RWPE2 (cell line): ENCODE data around the gene ARHGAP44.

Experiments used
- ATAC-seq: fragments of 200-7000 bp; cut with Tn5 transposase; 3 replicates; pipeline ENCODE4 v1.9.1; 2021; ENCODE audit warnings: low read depth
- DNase-seq: peaks from one replicate; pipeline ENCODE4 v3.0.0-alpha.2; 2020; ENCODE audit warnings: low spot score
- H3K27ac ChIP-seq: fragments of 450-650 bp; 2 replicates; pipeline ENCODE4 v1.5.1; 2017; ENCODE audit warnings: mild to moderate bottlenecking; ENCODE audit not compliant: poor library complexity, severe bottlenecking
- H3K27me3 ChIP-seq: fragments of 250-450 bp; sonication (Bioruptor Pico); 2 replicates; pipeline ENCODE4 v1.5.1; 2021; ENCODE audit warnings: mild to moderate bottlenecking, moderate library complexity; ENCODE audit not compliant: insufficient read depth, poor library complexity, severe bottlenecking
- H3K36me3 ChIP-seq: fragments of 250-450 bp; sonication (Bioruptor Pico); 2 replicates; pipeline ENCODE4 v1.5.1; 2020; ENCODE audit warnings: low read depth, mild to moderate bottlenecking, moderate library complexity
- H3K4me1 ChIP-seq: fragments of 250-450 bp; sonication (Bioruptor Pico); 2 replicates; pipeline ENCODE4 v1.5.1; 2021; ENCODE audit warnings: mild to moderate bottlenecking, moderate library complexity; ENCODE audit not compliant: insufficient read depth, poor library complexity, severe bottlenecking
- H3K4me3 ChIP-seq: fragments of 250-450 bp; sonication (Bioruptor Pico); 2 replicates; pipeline ENCODE4 v1.5.1; 2021; ENCODE audit warnings: mild to moderate bottlenecking, moderate library complexity; ENCODE audit not compliant: severe bottlenecking
- H3K9me3 ChIP-seq: fragments of 250-450 bp; sonication (Bioruptor Pico); 2 replicates; pipeline ENCODE4 v1.5.1; 2021; ENCODE audit warnings: mild to moderate bottlenecking, moderate library complexity; ENCODE audit not compliant: severe bottlenecking
- TF ChIP-seq, protein P1 (sequence below): fragments of 450-650 bp; IDR thresholded peaks from one replicate; pipeline ENCODE4 v1.5.1; 2017; ENCODE audit warnings: mild to moderate bottlenecking, moderate library complexity; ENCODE audit not compliant: poor library complexity, severe bottlenecking

Gene ARHGAP44

DNA sequence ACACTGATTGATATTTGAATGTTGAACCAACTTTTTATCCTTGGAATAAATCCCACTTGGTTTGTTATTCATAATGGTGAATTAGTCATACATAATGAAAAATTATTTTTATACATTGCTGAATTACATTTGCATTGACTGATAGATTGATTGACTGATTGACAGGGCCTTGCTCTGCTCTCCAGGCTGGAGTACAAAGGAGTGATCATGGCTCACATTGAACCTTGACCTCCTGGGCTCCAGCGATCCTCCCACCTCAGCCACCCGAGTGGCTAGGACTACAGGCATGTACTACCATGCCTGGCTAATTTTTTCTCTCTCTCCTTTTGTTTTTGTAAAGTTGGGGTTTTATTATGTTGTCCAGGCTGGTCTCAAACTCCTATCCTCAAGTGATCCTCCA, 97.8 kb downstream of the ARHGAP44 start:
- TF ChIP-seq, protein P1, sequence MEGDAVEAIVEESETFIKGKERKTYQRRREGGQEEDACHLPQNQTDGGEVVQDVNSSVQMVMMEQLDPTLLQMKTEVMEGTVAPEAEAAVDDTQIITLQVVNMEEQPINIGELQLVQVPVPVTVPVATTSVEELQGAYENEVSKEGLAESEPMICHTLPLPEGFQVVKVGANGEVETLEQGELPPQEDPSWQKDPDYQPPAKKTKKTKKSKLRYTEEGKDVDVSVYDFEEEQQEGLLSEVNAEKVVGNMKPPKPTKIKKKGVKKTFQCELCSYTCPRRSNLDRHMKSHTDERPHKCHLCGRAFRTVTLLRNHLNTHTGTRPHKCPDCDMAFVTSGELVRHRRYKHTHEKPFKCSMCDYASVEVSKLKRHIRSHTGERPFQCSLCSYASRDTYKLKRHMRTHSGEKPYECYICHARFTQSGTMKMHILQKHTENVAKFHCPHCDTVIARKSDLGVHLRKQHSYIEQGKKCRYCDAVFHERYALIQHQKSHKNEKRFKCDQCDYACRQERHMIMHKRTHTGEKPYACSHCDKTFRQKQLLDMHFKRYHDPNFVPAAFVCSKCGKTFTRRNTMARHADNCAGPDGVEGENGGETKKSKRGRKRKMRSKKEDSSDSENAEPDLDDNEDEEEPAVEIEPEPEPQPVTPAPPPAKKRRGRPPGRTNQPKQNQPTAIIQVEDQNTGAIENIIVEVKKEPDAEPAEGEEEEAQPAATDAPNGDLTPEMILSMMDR: no peak
- Histone ChIP-seq H3K9me3 (no peaks in the 10 kb centered on the region), H3K27ac (no peak overlapping the region), H3K4me3 (no peak overlapping the region), H3K36me3 (no peaks in the 10 kb centered on the region), H3K4me1 (no peaks in the 10 kb centered on the region), H3K27me3 (no peaks in the 10 kb centered on the region)
- DNase-seq: no peak
- no peak for ATAC-seq

GRCh38 chr17:12896180-12896785, 107.0 kb downstream of the ARHGAP44 start:
- no peaks in the 10 kb centered on the region for H3K27me3 ChIP-seq
- no peak overlapping the region for H3K4me3 ChIP-seq
- H3K27ac ChIP-seq: no peak overlapping the region
- no peaks in the 10 kb centered on the region for H3K36me3 ChIP-seq
- DNase-seq (no peak), ATAC-seq (no peak)
- no peaks in the 10 kb centered on the region for H3K9me3 ChIP-seq
- no peaks in the 10 kb centered on the region for H3K4me1 ChIP-seq
- TF ChIP-seq, protein P1: no peak

- Histone ChIP-seq H3K4me1 (peaks cover 6% of the 10 kb centered on the region), H3K4me3 (no peak overlapping the region), H3K9me3 (no peaks in the 10 kb centered on the region), H3K36me3 (no peaks in the 10 kb centered on the region), H3K27ac (no peak overlapping the region), H3K27me3 (no peaks in the 10 kb centered on the region)
- ATAC-seq (no peak), DNase-seq (no peak)
- TF ChIP-seq, protein P1: no peak
Measured at GRCh38 chr17:12898110-12898509, 108.8 kb downstream of the ARHGAP44 start.

- Histone ChIP-seq H3K27ac (no peak overlapping the region), H3K9me3 (no peaks in the 10 kb centered on the region)
Measured at GRCh38 chr17:12899604-12900003, 110.3 kb downstream of the ARHGAP44 start.

GRCh38 chr17:12900474-12900873, 111.2 kb downstream of the ARHGAP44 start:
- Histone ChIP-seq H3K36me3 (no peaks in the 10 kb centered on the region), H3K4me1 (peaks cover 6% of the 10 kb centered on the region), H3K9me3 (no peaks in the 10 kb centered on the region), H3K4me3 (no peak overlapping the region), H3K27ac (no peak overlapping the region), H3K27me3 (no peaks in the 10 kb centered on the region)
- DNase-seq (no peak), ATAC-seq (no peak)
- TF ChIP-seq, protein P1: no peak

More at GRCh38 chr17:12899604-12900003, 110.3 kb downstream of the ARHGAP44 start:
- no peak overlapping the region for H3K4me3 ChIP-seq
- DNase-seq: no peak
- peaks cover 6% of the 10 kb centered on the region for H3K4me1 ChIP-seq
- H3K36me3 ChIP-seq: no peaks in the 10 kb centered on the region
- no peaks in the 10 kb centered on the region for H3K27me3 ChIP-seq
- ATAC-seq: no peak
- TF ChIP-seq, protein P1: no peak
